K562 (cell line): Measurements from ENCODE around the gene PTGIS. TPM values are rescaled to one million over a fixed set of nuclear protein-coding genes. Genes with fewer than 3 reads are reported as not detected.
A peak's percentile ranks its signal among the peaks of the same experiment; 100 is the strongest.

Experiments
- BHLHE40 ChIP-seq: IDR thresholded peaks from 2 replicates; pipeline ENCODE4 v1.6.1; 2011; ENCODE audit warnings: low read length, improper control_type of control experiment
- CTCFL ChIP-seq: IDR thresholded peaks from 2 replicates; pipeline ENCODE4 v1.6.1; 2011; ENCODE audit warnings: borderline replicate concordance, low read depth, mild to moderate bottlenecking, moderate library complexity, low read length; ENCODE audit not compliant: insufficient read depth, poor library complexity, severe bottlenecking
- GATAD2A ChIP-seq: fragments of 450-650 bp; IDR thresholded peaks from 2 replicates; pipeline ENCODE4 v1.6.1; 2017
- HDAC1 ChIP-seq, 2 experiments: fragments of 450-650 bp; IDR thresholded peaks; 2 replicates each; pipeline ENCODE4 v1.6.1; 2016 to 2017; ENCODE audit warnings: inconsistent platforms in 1 of 2, mild to moderate bottlenecking in 1 of 2, moderate library complexity in 1 of 2
- HNRNPK ChIP-seq: fragments of 200-400 bp; formaldehyde crosslinking; IDR thresholded peaks from one replicate; pipeline ENCODE4 v1.6.1; 2018; ENCODE audit warnings: mild to moderate bottlenecking, low read depth, low read length; ENCODE audit not compliant: poor library complexity, severe bottlenecking
- HOMEZ ChIP-seq: fragments of 250-450 bp; sonication (Bioruptor Pico); IDR thresholded peaks from 2 replicates; pipeline ENCODE4 v1.4.0; 2020; ENCODE audit warnings: mild to moderate bottlenecking, moderate library complexity
- SP2 ChIP-seq: IDR thresholded peaks from 2 replicates; pipeline ENCODE4 v1.6.1; 2011; ENCODE audit warnings: mild to moderate bottlenecking, low read depth, low read length, moderate library complexity; ENCODE audit not compliant: poor library complexity, severe bottlenecking; ENCODE audit errors: extremely low read depth
- STAT5A ChIP-seq: IDR thresholded peaks from 2 replicates; pipeline ENCODE4 v1.6.1; 2012; ENCODE audit warnings: low read length, inconsistent platforms, borderline replicate concordance
- THRA ChIP-seq: fragments of 450-650 bp; IDR thresholded peaks from 2 replicates; pipeline ENCODE4 v1.6.1; 2017; ENCODE audit warnings: mild to moderate bottlenecking, moderate library complexity
- VEZF1 ChIP-seq: fragments of 200-800 bp; sonication (Bioruptor generic); IDR thresholded peaks from 2 replicates; pipeline ENCODE4 v1.6.1; 2017; ENCODE audit warnings: missing genetic modification characterization, missing compliant biosample characterization
- ZBTB5 ChIP-seq: fragments of 450-650 bp; IDR thresholded peaks from 2 replicates; pipeline ENCODE4 v1.6.1; 2017; ENCODE audit warnings: antibody characterized with exemption
- ZC3H4 ChIP-seq: sonication (generic); formaldehyde crosslinking; IDR thresholded peaks from 2 replicates; pipeline ENCODE4 v1.9.0; 2021; ENCODE audit warnings: missing genetic modification reagents, borderline replicate concordance
- ZNF263 ChIP-seq: sonication (generic); formaldehyde crosslinking; IDR thresholded peaks from 2 replicates; pipeline ENCODE4 v1.8.0; 2022; ENCODE audit warnings: mild to moderate bottlenecking, missing genetic modification reagents, borderline replicate concordance
- ZNF395 ChIP-seq: fragments of 200-800 bp; sonication (Bioruptor generic); IDR thresholded peaks from 2 replicates; pipeline ENCODE4 v1.6.1; 2017; ENCODE audit warnings: missing genetic modification characterization, missing compliant biosample characterization
- polyA plus RNA-seq, 8 experiments: library from polyadenylated mRNA; depleted of rRNA in 4 of 8; stranded (reverse) in 5 of 8; unstranded in 3 of 8; fragments of >200 nt; fragmentation: Nextera tagmentation in 2 of 8; fragmentation: Illumina TruSeq in 1 of 8; extraction: Ambion mirVana in 2 of 8; extraction: Trizol in 1 of 8; gene quantifications; 2 replicates each; pipeline versions ENCODE4 v1.2.1 to v1.2.3, GENCODE V29; 2011 to 2014; ENCODE audit warnings: inconsistent platforms in 1 of 8, missing spikeins in 1 of 8
- total RNA-seq, 7 experiments: library from RNA; depleted of rRNA in 6 of 7; stranded (reverse); fragments of >200 nt in 6 of 7; fragmentation: Illumina TruSeq in 2 of 7; extraction: Trizol in 2 of 7; gene quantifications; 2 replicates each; pipeline versions ENCODE4 v1.2.1 to v1.2.3, GENCODE V29; 2011 to 2021; ENCODE audit warnings: low replicate concordance in 1 of 7

PTGIS gene
- total and polyA plus RNA-seq, 9 of the 15 experiments (the other 6 are each of a cell fraction or from before 2014, with no cell fraction given): not detected

- peak in 1 of 2 experiments; percentile 87; a peak in 2 of 4 replicates for TF ChIP-seq HDAC1 (IDR thresholded peaks at IDR 0.05)
- TF ChIP-seq SP2: no peak
- no peak; the same call in 1 of the 2 replicates for TF ChIP-seq ZBTB5
- TF ChIP-seq CTCFL: peak; percentile 86
- no peak for TF ChIP-seq THRA
- no peak for TF ChIP-seq ZNF395
- no peak; the same call in 1 of the 2 replicates for TF ChIP-seq HOMEZ (CRISPR knock-in tag)
- TF ChIP-seq ZC3H4: no peak
- peak; percentile 37 for TF ChIP-seq VEZF1 (CRISPR knock-in tag)
- TF ChIP-seq BHLHE40: peak; percentile 36
- TF ChIP-seq GATAD2A: peak; percentile 61; the same call in 1 of the 2 replicates
- no peak for TF ChIP-seq HNRNPK
- TF ChIP-seq STAT5A: no peak
- TF ChIP-seq ZNF263 (CRISPR knock-in tag): no peak; the same call in 1 of the 2 replicates
These were observed 43.0 kb upstream of the PTGIS start (continued) for GRCh38 chr20:49610691-49611538.
